ENCODE data around the gene TIMP3.

GRCh38 chr22:32868946-32869345 lies 67.4 kb downstream of the TIMP3 start:
- no peak for TF ChIP-seq CTCF (IDR thresholded peaks at IDR 0.05)
- TF ChIP-seq ELF1 (IDR thresholded peaks at IDR 0.05), result no peak
- TF ChIP-seq EP300 (IDR thresholded peaks at IDR 0.05; ENCODE audit: borderline replicate concordance in 1 of 2, low read depth in 1 of 2, low read length in 1 of 2), result no peak
- TF ChIP-seq MXI1 (IDR thresholded peaks at IDR 0.05; ENCODE audit: low read depth, low read length), result no peak
- no peak for TF ChIP-seq RAD21 (IDR thresholded peaks at IDR 0.05; ENCODE audit: low read length)
- no peak for TF ChIP-seq SMC3 (IDR thresholded peaks at IDR 0.05; ENCODE audit: low read depth, low read length)
- TF ChIP-seq PBX3 (IDR thresholded peaks at IDR 0.05), result no peak
- TF ChIP-seq FOXM1 (IDR thresholded peaks at IDR 0.05; ENCODE audit: low read depth), result no peak

Measured in SK-N-SH (cell line).